K562 (cell line): ENCODE measurements around the gene ZNF780B. TPM values are rescaled to one million over a fixed set of nuclear protein-coding genes. Genes with fewer than 3 reads are reported as not detected.

Experiments used
- ARHGAP35 ChIP-seq: fragments of 450-650 bp; IDR thresholded peaks from 2 replicates; pipeline ENCODE4 v1.6.1; 2018; ENCODE audit not compliant: partially characterized antibody
- CREB1 ChIP-seq, 2 experiments: sonication (generic) in 1 of 2; formaldehyde crosslinking in 1 of 2; IDR thresholded peaks; 2 replicates each; pipeline versions ENCODE4 v1.6.1 to v1.8.0; 2012 to 2022; ENCODE audit warnings: inconsistent platforms in 1 of 2, mild to moderate bottlenecking in 1 of 2, missing genetic modification reagents in 1 of 2, moderate library complexity in 1 of 2
- EP300 ChIP-seq: IDR thresholded peaks from 2 replicates; pipeline ENCODE4 v1.6.1; 2012; ENCODE audit warnings: low read length, improper control_type of control experiment
- ETS2 ChIP-seq: IDR thresholded peaks from 2 replicates; pipeline ENCODE4 v1.6.1; 2016; ENCODE audit warnings: borderline replicate concordance, missing genetic modification characterization, mild to moderate bottlenecking, moderate library complexity, missing compliant biosample characterization; ENCODE audit not compliant: poor library complexity, severe bottlenecking
- HEY1 ChIP-seq: fragments of 250-450 bp; sonication (Bioruptor Pico); IDR thresholded peaks from 2 replicates; pipeline ENCODE4 v1.5.0; 2020; ENCODE audit warnings: mild to moderate bottlenecking, moderate library complexity, borderline replicate concordance
- HNRNPK ChIP-seq: fragments of 200-400 bp; formaldehyde crosslinking; IDR thresholded peaks from one replicate; pipeline ENCODE4 v1.6.1; 2018; ENCODE audit warnings: mild to moderate bottlenecking, low read depth, low read length; ENCODE audit not compliant: poor library complexity, severe bottlenecking
- MTA2 ChIP-seq: fragments of 450-650 bp; IDR thresholded peaks from 2 replicates; pipeline ENCODE4 v1.6.1; 2016; ENCODE audit warnings: low read depth
- MYNN ChIP-seq, 2 experiments: sonication (generic); formaldehyde crosslinking in 1 of 2; IDR thresholded peaks; 2 replicates each; pipeline versions ENCODE4 v1.5.0 to v1.6.1; 2016 to 2020; ENCODE audit warnings: antibody characterized with exemption in 1 of 2, missing genetic modification reagents in 1 of 2
- NR2C1 ChIP-seq, 2 experiments: fragments of 450-650 bp; IDR thresholded peaks; 2 replicates each; pipeline ENCODE4 v1.6.1; 2017; ENCODE audit warnings: mild to moderate bottlenecking in 2 of 2, antibody characterized with exemption in 1 of 2, inconsistent platforms in 1 of 2, missing compliant biosample characterization in 1 of 2, missing genetic modification characterization in 1 of 2
- NR3C1 ChIP-seq: sonication (generic); formaldehyde crosslinking; IDR thresholded peaks from 2 replicates; pipeline ENCODE4 v1.8.1; 2022; ENCODE audit warnings: missing genetic modification reagents
- PHB2 ChIP-seq: fragments of 450-650 bp; IDR thresholded peaks from 2 replicates; pipeline ENCODE4 v1.6.1; 2017; ENCODE audit warnings: low read depth
- PTTG1 ChIP-seq: fragments of 450-650 bp; IDR thresholded peaks from 2 replicates; pipeline ENCODE4 v1.6.1; 2016; ENCODE audit warnings: low read depth, mild to moderate bottlenecking, missing genetic modification characterization, missing compliant biosample characterization
- SMARCE1 ChIP-seq: fragments of 450-650 bp; IDR thresholded peaks from 2 replicates; pipeline ENCODE4 v1.7.1; 2016; ENCODE audit warnings: mild to moderate bottlenecking
- TBL1XR1 ChIP-seq, 2 experiments: IDR thresholded peaks; 2 replicates each; pipeline ENCODE4 v1.6.1; 2012; ENCODE audit warnings: improper control_type of control experiment in 2 of 2, low read length in 2 of 2, mild to moderate bottlenecking in 1 of 2
- TCFL5 ChIP-seq: fragments of 250-450 bp; sonication (Bioruptor Pico); conservative IDR thresholded peaks from 2 replicates; pipeline ENCODE4 v1.6.1; 2021; ENCODE audit warnings: mild to moderate bottlenecking, moderate library complexity, matching md5 sums
- ZC3H11A ChIP-seq: IDR thresholded peaks from 2 replicates; pipeline ENCODE4 v1.6.1; 2012; ENCODE audit warnings: low read depth, low read length, improper control_type of control experiment
- ZNF197 ChIP-seq: fragments of 200-800 bp; sonication (Bioruptor generic); IDR thresholded peaks from 2 replicates; pipeline ENCODE4 v1.6.1; 2016; ENCODE audit warnings: low read depth, missing genetic modification characterization, missing compliant biosample characterization
- ZNF253 ChIP-seq: fragments of 250-450 bp; sonication (Bioruptor Pico); conservative IDR thresholded peaks from 2 replicates; pipeline ENCODE4 v1.6.1; 2021; ENCODE audit warnings: mild to moderate bottlenecking
- ZNF589 ChIP-seq: fragments of 200-800 bp; sonication (Bioruptor generic); IDR thresholded peaks from 2 replicates; pipeline ENCODE4 v1.6.1; 2016; ENCODE audit warnings: low read depth, missing genetic modification characterization, missing compliant biosample characterization
- ZNF766 ChIP-seq: fragments of 200-800 bp; sonication (Bioruptor generic); conservative IDR thresholded peaks from 2 replicates; pipeline ENCODE4 v1.6.1; 2016; ENCODE audit warnings: missing genetic modification characterization, missing compliant biosample characterization
- polyA plus RNA-seq, 8 experiments: library from polyadenylated mRNA; depleted of rRNA in 4 of 8; stranded (reverse) in 5 of 8; unstranded in 3 of 8; fragments of >200 nt; fragmentation: Nextera tagmentation in 2 of 8; fragmentation: Illumina TruSeq in 1 of 8; extraction: Ambion mirVana in 2 of 8; extraction: Trizol in 1 of 8; gene quantifications; 2 replicates each; pipeline versions ENCODE4 v1.2.1 to v1.2.3, GENCODE V29; 2011 to 2014; ENCODE audit warnings: inconsistent platforms in 1 of 8, missing spikeins in 1 of 8
- total RNA-seq, 7 experiments: library from RNA; depleted of rRNA in 6 of 7; stranded (reverse); fragments of >200 nt in 6 of 7; fragmentation: Illumina TruSeq in 2 of 7; extraction: Trizol in 2 of 7; gene quantifications; 2 replicates each; pipeline versions ENCODE4 v1.2.1 to v1.2.3, GENCODE V29; 2011 to 2021; ENCODE audit warnings: low replicate concordance in 1 of 7
- TF ChIP-seq, protein P1 (sequence below), 2 experiments: fragments of 450-650 bp; IDR thresholded peaks; 2 replicates each; pipeline ENCODE4 v1.6.1; 2016
- TF ChIP-seq, protein P2 (sequence below): sonication (generic); formaldehyde crosslinking; IDR thresholded peaks from 2 replicates; pipeline ENCODE4 v1.8.0; 2022; ENCODE audit warnings: mild to moderate bottlenecking, missing genetic modification reagents, borderline replicate concordance
- TF ChIP-seq, protein P3 (sequence below): sonication (generic); formaldehyde crosslinking; IDR thresholded peaks from 2 replicates; pipeline ENCODE4 v1.8.0; 2022; ENCODE audit warnings: mild to moderate bottlenecking, missing genetic modification reagents
- TF ChIP-seq, protein P4 (sequence below): fragments of 250-450 bp; sonication (Bioruptor Pico); IDR thresholded peaks from 2 replicates; pipeline ENCODE4 v1.8.0; 2021; ENCODE audit warnings: moderate library complexity, mild to moderate bottlenecking, inconsistent platforms

Gene ZNF780B
- total and polyA plus RNA-seq, 9 of the 15 experiments (the other 6 are each of a cell fraction or from before 2014, with no cell fraction given): 3.9 to 18.4 (median 8.8) TPM

DNA sequence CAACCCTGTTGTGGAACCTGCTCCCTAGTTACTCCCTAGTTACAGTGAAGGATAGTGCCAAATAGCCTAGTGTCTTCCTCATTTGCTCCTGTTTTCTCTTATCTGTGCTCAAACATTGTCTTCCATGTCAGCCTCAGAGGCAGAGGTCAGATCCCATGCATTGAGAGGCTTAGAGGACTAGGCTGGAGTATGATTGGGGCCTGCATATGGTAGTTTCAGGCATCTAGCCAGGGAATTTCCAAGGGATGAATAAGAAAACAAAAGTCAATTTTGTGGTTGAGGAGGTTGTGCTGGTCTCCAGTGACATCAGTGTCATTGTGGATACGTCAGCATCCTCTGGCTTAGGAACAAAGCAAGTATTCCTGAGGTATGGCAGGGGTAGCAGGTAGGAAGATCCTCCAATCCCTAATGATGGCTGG lies 49.7 kb downstream of the ZNF780B start (continued):
- TF ChIP-seq TCFL5 (CRISPR knock-in tag) (no peak), ARHGAP35 (no peak), HEY1 (CRISPR knock-in tag) (no peak), ZNF766 (CRISPR knock-in tag) (no peak), ZNF589 (peak; percentile 83; the same call in 1 of the 2 replicates), MYNN (IDR thresholded peaks at IDR 0.05) (peak; percentile 67; the same call in 1 of the 2 replicates), MYNN (CRISPR knock-in tag; IDR thresholded peaks at IDR 0.05) (no peak), MTA2 (peak; percentile 87), CREB1 (IDR thresholded peaks at IDR 0.05) (peak; percentile 30; the same call in 1 of the 2 replicates), CREB1 (CRISPR knock-in tag; IDR thresholded peaks at IDR 0.05) (peak; percentile 53; the same call in 1 of the 2 replicates), NR3C1 (CRISPR knock-in tag) (no peak), ZNF253 (CRISPR knock-in tag) (no peak), ZC3H11A (no peak), NR2C1 (IDR thresholded peaks at IDR 0.05) (no peak), NR2C1 (tag; IDR thresholded peaks at IDR 0.05) (no peak), ZNF197 (CRISPR knock-in tag) (no peak), HNRNPK (no peak), SMARCE1 (peak; percentile 46; the same call in 1 of the 2 replicates), EP300 (peak; percentile 51; the same call in 1 of the 2 replicates), TBL1XR1 (IDR thresholded peaks at IDR 0.05; ENCODE audit: low read length in 2 of 2) (0 out of 4 replicates have a peak, but pooled peaks of 1 of the 2 experiments have one; percentile 50), PHB2 (peak; percentile 26; the same call in 1 of the 2 replicates), PTTG1 (no peak), ETS2 (tag) (no peak)
- TF ChIP-seq, protein P1, sequence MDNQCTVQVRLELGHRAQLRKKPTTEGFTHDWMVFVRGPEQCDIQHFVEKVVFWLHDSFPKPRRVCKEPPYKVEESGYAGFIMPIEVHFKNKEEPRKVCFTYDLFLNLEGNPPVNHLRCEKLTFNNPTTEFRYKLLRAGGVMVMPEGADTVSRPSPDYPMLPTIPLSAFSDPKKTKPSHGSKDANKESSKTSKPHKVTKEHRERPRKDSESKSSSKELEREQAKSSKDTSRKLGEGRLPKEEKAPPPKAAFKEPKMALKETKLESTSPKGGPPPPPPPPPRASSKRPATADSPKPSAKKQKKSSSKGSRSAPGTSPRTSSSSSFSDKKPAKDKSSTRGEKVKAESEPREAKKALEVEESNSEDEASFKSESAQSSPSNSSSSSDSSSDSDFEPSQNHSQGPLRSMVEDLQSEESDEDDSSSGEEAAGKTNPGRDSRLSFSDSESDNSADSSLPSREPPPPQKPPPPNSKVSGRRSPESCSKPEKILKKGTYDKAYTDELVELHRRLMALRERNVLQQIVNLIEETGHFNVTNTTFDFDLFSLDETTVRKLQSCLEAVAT (IDR thresholded peaks at IDR 0.05): peak in 1 of 2 experiments; percentile 60; a peak in 2 of 4 replicates
- TF ChIP-seq, protein P2, sequence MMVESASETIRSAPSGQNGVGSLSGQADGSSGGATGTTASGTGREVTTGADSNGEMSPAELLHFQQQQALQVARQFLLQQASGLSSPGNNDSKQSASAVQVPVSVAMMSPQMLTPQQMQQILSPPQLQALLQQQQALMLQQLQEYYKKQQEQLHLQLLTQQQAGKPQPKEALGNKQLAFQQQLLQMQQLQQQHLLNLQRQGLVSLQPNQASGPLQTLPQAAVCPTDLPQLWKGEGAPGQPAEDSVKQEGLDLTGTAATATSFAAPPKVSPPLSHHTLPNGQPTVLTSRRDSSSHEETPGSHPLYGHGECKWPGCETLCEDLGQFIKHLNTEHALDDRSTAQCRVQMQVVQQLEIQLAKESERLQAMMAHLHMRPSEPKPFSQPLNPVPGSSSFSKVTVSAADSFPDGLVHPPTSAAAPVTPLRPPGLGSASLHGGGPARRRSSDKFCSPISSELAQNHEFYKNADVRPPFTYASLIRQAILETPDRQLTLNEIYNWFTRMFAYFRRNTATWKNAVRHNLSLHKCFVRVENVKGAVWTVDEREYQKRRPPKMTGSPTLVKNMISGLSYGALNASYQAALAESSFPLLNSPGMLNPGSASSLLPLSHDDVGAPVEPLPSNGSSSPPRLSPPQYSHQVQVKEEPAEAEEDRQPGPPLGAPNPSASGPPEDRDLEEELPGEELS (CRISPR knock-in tag): no peak
- TF ChIP-seq, protein P3, sequence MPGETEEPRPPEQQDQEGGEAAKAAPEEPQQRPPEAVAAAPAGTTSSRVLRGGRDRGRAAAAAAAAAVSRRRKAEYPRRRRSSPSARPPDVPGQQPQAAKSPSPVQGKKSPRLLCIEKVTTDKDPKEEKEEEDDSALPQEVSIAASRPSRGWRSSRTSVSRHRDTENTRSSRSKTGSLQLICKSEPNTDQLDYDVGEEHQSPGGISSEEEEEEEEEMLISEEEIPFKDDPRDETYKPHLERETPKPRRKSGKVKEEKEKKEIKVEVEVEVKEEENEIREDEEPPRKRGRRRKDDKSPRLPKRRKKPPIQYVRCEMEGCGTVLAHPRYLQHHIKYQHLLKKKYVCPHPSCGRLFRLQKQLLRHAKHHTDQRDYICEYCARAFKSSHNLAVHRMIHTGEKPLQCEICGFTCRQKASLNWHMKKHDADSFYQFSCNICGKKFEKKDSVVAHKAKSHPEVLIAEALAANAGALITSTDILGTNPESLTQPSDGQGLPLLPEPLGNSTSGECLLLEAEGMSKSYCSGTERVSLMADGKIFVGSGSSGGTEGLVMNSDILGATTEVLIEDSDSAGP (CRISPR knock-in tag): peak; percentile 61; the same call in 1 of the 2 replicates
- TF ChIP-seq, protein P4, sequence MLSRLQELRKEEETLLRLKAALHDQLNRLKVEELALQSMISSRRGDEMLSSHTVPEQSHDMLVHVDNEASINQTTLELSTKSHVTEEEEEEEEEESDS (CRISPR knock-in tag): no peak
